Hair follicle dermal papilla cell (primary cell): ENCODE measurements around the gene TMEM163. TPM values are rescaled to one million over a fixed set of nuclear protein-coding genes. Genes with fewer than 3 reads are reported as not detected.

Source experiments
- total RNA-seq: library from RNA; depleted of rRNA; stranded (reverse); fragments of >200 nt; gene quantifications from 2 replicates; pipeline ENCODE4 v1.2.3, GENCODE V29; 2012

The TMEM163 gene
- total RNA-seq: 0.12 TPM in 1 of 2 replicates, not detected in the other

GRCh38 chr2:134718817-134719814, at the start of gene TMEM163:
TMEM163 (minus strand) TSS chr2:134719000.

Other genes starting within 250 kb of the TMEM163 start
- gene ACMSD, start 119.6 kb upstream of the TMEM163 start, total RNA-seq: not detected in 2 replicates
- 26.5 and 35.7 TPM in 2 replicates for gene CCNT2, start 199.8 kb upstream of the TMEM163 start, total RNA-seq